ENCODE measurements around the gene ASCL1. TPM values are rescaled to one million over a fixed set of nuclear protein-coding genes. Genes with fewer than 3 reads are reported as not detected.

The ASCL1 gene
- total and polyA plus RNA-seq, 11 donors, result not detected

DNA sequence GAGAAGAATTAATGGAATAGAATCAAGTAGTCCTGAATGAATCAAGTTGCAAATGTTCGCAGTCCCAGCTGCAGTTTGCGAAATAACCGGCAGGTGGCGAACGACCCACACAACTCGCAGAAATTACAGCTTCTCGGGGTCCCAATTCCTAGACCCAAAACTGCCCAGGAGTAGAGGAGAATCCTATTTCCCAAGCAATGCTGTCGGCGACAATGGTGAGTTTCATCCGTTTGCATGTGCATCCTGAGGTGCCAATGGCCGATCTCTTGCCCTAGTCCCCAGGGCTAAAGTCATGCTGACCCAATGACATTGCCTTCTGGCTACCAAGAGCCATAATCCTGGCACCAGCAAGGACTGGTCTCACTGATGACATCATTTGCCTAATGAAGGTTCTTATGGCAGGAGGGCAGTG lies 8.5 kb upstream of the ASCL1 start:
- intact Hi-C loops (cut with DNase I), result loop anchor here (1.0 to 5.0 kb wide), 4 partner anchors 593 to 600 kb away; no protein-coding TSS in a partner anchor
- 3 to 9% (median 4%) methylated on average over 11 of the region's 11 CpGs for WGBS, 4 donors
- no peak for ATAC-seq
- DNase-seq, result peak in 1 of 5 donors; percentile 26
- H3K4me1 ChIP-seq, result peaks cover 0 to 4% (median 0%) of the 10 kb centered on the region in 12 donors
- no peak overlapping the region for H3K27ac ChIP-seq
- no peak overlapping the region for H3K4me3 ChIP-seq
- H3K9me3 ChIP-seq, result peaks cover 0 to 2% (median 0%) of the 10 kb centered on the region in 12 donors
- H3K27me3 ChIP-seq, result peaks cover 3 to 62% (median 31%) of the 10 kb centered on the region in 9 donors
- TF ChIP-seq POLR2A (IDR thresholded peaks at IDR 0.05) (no peak), CTCF (IDR thresholded peaks at IDR 0.05) (peak; percentile 61 to 87 (median 72))
- H3K36me3 ChIP-seq, result no peaks in the 10 kb centered on the region

DNA sequence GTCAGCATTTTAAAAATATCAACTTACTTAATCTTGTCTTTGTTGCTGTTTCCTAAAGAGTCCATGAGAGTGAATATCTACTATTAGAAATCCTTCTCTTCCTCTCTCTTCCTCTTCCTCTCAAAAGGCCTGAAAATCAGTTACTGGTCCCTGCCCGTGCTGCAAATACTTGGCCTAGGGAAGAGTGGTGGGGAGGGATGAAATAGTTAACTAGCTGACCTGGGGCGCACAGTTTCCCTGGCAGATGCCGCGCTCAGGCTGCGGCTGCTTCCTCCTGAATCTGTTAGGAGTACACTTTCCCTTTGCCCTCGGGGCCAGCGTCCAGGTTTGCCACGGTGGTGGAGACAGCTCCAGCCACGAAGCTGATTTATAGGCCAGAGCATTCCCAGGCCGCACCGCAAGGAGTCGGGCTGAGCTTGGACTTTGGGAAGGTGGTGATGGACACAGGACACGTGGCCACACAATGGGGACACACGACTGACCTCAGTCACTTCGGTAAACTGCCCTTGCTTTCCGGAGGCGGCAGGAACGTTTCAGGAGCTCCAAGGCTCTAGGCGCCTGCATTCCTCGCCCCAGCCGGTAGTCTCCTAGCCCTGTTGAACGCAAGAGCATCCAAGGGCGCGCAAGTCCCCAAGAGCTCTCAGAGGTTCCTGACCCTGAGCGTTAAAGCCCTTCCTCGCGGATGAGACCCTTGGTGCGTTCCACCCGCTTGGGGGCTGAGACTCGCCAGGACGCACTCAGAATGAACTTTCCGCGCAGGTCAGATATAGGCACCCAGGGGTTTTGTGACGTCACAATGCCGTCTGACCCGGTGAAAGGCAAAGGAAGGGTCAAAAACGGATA lies 7.1 kb upstream of the ASCL1 start:
- ATAC-seq (no peak), DNase-seq (no peak)
- no peak overlapping the region for H3K4me3 ChIP-seq
- peaks cover 3 to 75% (median 44%) of the 10 kb centered on the region in 9 donors for H3K27me3 ChIP-seq
- H3K36me3 ChIP-seq, result no peaks in the 10 kb centered on the region
- H3K27ac ChIP-seq, result no peak overlapping the region
- intact Hi-C loops (cut with DNase I), result no loop called here
- 2 to 3% (median 3%) methylated on average over 28 to 37 of the region's 37 CpGs for WGBS, 4 donors
- H3K9me3 ChIP-seq, result no peaks in the 10 kb centered on the region
- no peak for TF ChIP-seq POLR2A (IDR thresholded peaks at IDR 0.05)
- no peak for TF ChIP-seq CTCF (IDR thresholded peaks at IDR 0.05)
- peaks cover 0 to 4% (median 0%) of the 10 kb centered on the region in 12 donors for H3K4me1 ChIP-seq

- no peak overlapping the region for H3K27ac ChIP-seq
Observed at GRCh38 chr12:102950950-102951619, 6.4 kb upstream of the ASCL1 start.

More at GRCh38 chr12:102950950-102951619, 6.4 kb upstream of the ASCL1 start:
- no peak for ATAC-seq
- TF ChIP-seq CTCF (IDR thresholded peaks at IDR 0.05) (no peak), POLR2A (IDR thresholded peaks at IDR 0.05) (no peak)
- H3K27me3 ChIP-seq, result peaks cover 3 to 83% (median 52%) of the 10 kb centered on the region in 9 donors
- WGBS, 4 donors, result 3 to 5% (median 3%) methylated on average over 14 to 21 of the region's 21 CpGs
- H3K4me3 ChIP-seq, result no peak overlapping the region
- DNase-seq, result no peak
- H3K4me1 ChIP-seq, result peaks cover 0 to 4% (median 0%) of the 10 kb centered on the region in 12 donors
- H3K9me3 ChIP-seq, result no peaks in the 10 kb centered on the region
- no peaks in the 10 kb centered on the region for H3K36me3 ChIP-seq
- intact Hi-C loops (cut with DNase I), result no loop called here

Data from heart left ventricle (tissue), 16 donors.